PC-3 (cell line): ENCODE data around the gene GCLC.

ENCODE experiments used
- CTCF ChIP-seq: fragments of 300-600 bp; sonication (generic); conservative IDR thresholded peaks from 2 replicates; pipeline ENCODE4 v1.5.1; 2017; ENCODE audit warnings: antibody characterized with exemption, low read depth, mild to moderate bottlenecking, low read length
- EZH2 ChIP-seq: fragments of 300-600 bp; sonication (generic); IDR thresholded peaks from one replicate; pipeline ENCODE4 v1.6.1; 2017; ENCODE audit warnings: antibody characterized with exemption, mild to moderate bottlenecking, low read length; ENCODE audit not compliant: unreplicated experiment

GRCh38 chr6:53544470-53545308 lies at the start of gene GCLC:
- TF ChIP-seq CTCF = peak; percentile 65
- no peak for TF ChIP-seq EZH2
